DND-41 (cell line): ENCODE results near the gene PNMA8A.

Source experiments
- CTCF ChIP-seq: IDR thresholded peaks from 2 replicates; pipeline ENCODE4 v1.5.1; 2012; ENCODE audit warnings: borderline replicate concordance, low read length, moderate library complexity, mild to moderate bottlenecking; ENCODE audit not compliant: poor library complexity, severe bottlenecking; ENCODE audit errors: extremely low read depth
- EZH2 ChIP-seq: IDR thresholded peaks from 3 replicates; pipeline ENCODE4 v1.6.1; 2012; ENCODE audit warnings: borderline replicate concordance, low read depth, mild to moderate bottlenecking, moderate library complexity, low read length, inconsistent platforms; ENCODE audit not compliant: severe bottlenecking

GRCh38 chr19:46449228-46449627 is 22.1 kb downstream of the PNMA8A start:
- TF ChIP-seq CTCF (no peak), EZH2 (no peak)
